ENCODE measurements around the gene GLRX3.
A peak's percentile ranks its signal among the peaks of the same experiment; 100 is the strongest.
"Not testable (repeated sequence)": the region's sequence is repeated elsewhere in the genome, so short reads cannot be mapped to it uniquely, and the experiment has no call there.

GLRX3 gene

DNA sequence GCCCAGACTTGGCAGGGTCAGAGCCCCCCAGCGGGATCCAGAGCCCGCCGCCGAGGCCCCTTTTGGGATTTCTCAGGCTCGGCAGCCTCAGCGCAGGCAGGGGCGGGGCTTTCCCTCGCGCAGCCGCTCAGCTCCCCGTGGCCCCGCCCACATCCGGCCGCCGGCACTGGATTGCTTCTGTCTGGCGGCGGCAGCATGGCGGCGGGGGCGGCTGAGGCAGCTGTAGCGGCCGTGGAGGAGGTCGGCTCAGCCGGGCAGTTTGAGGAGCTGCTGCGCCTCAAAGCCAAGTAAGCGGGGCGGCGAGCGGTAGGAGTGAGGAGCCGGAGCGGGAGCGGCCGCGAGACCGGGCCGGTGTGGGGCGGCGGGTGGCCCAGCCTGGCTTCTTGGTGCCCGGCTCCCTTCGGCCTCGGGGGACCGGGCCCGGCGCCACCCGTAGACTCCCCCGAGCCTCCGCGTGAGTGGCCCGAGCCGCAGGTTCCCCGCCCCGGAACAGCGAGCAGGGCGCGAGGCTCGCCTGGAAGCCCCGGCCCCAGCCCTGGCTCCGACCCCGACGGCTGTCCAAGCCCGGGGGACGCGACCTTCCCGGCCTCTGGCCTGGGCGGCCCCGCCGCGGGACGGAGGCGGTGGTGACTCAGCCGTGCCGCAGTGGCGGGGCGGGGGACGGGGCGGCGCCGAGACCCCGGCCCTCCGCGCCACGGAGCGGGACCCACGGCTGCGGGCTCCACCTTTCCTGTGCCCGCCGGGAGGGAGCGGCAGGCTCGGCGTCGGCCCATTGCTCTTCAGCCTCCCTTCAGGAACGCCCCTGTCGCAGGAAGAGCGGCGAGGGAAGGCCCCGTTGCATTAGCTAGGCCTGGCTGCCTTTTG, at the start of gene GLRX3:
TSS of gene GLRX3 (plus strand) at position 166 of the 864 bp plus-strand sequence. CDS start at position 196, 30 bp downstream.
- peak; percentile 87 to 90 for DNase-seq (ENCODE audit: low read depth in 2 of 2)

DNA sequence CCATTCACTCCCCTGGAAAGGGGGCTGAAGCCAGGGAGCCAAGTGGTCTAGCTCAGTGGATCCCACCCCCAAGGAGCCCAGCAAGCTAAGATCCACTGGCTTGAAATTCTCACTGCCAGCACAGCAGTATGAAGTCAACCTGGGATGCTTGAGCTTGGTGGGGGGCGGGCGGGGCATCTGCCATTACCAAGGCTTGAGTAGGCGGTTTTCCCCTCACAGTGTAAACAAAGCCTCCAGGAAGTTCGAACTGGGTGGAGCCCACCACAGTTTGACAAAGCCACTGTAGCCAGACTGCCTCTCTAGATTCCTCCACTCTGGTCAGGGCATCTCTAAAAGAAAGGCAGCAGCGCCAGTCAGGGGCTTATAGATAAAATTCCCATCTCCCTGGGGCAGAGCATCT, 45.6 kb upstream of the GLRX3 start:
- not testable (repeated sequence) for DNase-seq (ENCODE audit: low read depth in 2 of 2)

DNA sequence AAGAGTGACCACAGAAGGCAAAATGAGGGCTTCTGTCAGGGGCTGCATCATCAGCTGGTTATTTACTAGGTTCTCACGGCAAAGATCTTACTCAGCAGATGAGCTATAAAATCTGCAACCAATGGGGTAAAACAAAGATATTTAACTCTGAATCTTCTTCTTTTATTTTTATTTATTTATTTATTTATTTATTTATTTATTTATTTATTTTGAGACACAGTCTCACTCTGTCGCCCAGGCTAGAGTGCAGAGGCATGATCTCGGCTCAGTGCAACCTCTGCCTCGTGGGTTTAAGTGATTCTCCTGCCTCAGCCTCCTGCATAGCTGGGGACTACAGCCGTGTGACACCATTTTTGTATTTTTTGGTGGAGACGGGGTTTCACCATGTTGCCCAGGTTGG, 36.8 kb upstream of the GLRX3 start:
- no peak for DNase-seq (ENCODE audit: low read depth in 2 of 2)

DNA sequence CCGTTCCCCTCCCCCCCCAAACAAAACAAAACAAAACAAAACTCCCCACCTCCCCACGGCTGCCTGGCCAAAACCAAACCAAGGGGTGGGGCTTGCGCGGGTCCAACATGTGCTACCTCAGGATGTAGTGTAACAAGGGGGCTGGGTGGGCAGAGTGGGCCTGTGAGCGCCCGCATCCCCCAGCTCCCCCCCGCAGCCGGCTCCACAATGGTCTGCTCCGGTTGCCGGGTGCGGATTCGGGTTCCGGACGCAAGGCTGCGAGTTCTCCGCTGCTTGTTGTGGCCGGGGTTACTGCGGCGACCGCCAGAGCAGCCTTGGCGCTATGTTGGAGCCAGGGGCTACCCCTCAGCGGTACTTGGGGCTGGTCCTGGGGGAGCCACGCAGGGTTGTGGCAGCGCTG, 30.5 kb upstream of the GLRX3 start:
- DNase-seq (ENCODE audit: low read depth in 2 of 2): no peak

DNA sequence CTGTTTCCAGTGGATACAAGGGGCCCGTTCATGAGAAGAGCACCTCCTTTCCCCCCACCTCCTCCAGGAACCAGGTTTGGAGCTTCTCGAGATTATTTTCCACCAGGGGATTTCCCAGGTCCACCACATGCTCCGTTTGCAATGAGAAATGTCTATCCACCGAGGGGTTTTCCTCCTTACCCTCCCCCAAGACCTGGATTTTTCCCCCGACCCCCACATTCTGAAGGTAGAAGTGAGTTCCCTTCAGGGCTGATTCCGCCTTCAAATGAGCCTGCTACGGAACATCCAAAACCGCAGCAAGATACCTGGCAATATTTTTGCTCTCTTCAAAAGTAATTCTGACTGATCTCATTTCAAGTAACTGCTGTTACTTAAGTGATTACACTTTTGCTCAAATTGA, 28.0 kb upstream of the GLRX3 start:
- peak in 1 of 2 donors; percentile 12 for DNase-seq (ENCODE audit: low read depth in 2 of 2)

DNA sequence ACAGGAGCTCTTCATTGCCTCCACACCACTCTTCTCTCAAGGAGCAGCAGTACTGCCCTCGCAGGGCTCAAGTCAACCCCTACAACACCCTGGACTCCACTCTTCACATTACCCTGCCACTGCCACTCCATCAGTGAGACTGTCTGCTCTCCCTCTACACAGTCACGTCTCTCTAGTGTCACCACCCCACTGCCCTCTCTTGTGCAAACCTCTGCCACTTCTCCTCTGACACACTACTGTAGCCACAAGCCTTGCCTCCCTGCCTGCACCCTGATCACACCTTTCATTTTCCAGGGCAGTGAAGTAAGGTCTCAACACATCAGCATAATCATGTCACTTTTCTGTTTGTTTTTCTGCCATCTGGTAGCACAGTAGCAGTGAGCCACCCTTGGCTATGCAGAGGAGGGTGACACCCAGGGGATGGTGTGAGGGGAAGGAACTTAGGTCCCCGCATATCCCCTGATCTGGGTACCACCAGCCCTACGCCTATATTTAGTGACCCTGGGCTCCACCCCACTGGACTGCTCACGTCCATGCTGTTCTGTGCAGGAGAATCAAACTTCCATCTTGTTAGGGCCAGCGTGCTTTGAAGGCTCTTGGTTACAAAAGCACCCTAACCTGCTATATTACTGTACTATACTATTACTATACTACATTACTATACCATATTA, 27.1 kb upstream of the GLRX3 start:
- no peak for DNase-seq (ENCODE audit: low read depth in 2 of 2)

DNA sequence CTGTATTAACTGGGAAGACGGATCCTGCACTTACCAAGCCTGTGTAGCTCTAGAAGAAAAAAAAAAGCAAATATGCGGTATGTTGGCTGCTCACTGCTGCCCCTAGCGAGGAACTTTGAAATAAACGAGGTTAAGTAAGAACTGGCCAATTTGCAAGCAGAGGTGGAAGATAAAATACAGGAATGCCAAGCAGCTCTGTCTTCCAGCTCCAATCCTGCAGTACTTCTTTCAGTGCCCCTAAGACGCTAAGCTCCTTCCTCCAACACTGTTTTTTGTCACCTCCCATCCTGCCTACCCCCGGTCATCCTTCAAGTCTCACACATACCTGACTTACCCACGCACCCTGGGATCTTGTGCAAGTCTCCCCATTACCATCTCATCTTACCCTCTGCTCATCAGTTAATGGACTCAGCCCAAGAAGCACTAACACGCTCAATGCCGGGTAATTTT, 26.4 kb upstream of the GLRX3 start:
- peak; percentile 49 to 65 for DNase-seq (ENCODE audit: low read depth in 2 of 2)

DNA sequence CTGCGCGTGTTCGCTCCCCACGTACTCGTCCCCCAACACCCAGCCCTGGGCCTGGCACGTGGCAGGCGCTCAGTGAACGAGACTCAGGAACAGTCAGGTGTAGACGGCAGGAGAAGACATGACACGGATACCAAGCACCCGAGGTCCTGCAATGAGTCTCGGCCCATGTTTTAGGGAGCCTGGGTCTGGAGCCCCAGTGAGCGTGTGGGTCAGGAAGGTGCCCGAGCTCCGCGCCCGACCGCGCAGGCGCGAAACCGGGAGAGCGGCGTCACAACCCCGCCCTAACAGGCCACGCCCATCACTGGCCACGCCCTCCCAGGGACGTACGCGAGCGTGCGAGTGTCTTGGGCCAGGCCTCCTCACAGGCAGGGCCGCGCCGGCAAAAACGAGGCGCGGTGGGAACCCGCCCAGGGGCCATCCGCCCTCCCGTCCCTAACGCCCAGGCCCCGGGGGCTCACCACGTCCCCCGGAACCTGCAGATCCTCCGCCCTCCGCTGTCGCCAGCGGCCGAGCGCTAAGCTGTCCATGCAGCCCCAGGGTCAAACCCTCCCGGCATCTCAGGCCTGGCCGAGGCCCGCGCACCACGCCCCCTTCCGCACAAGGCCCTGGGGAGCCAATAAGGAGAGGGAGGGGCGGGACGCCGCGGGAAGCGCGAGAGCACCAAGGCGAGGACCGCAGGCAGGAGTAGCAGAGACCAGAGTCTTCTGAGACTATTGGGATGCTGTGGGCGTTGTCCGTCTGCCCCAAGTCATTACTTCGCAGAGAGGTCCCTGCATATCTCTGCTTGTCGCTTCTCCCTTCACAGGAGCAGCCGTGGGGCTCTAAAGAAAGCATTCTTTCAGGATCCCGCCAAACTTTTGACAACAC, 25.7 kb upstream of the GLRX3 start, which contains the start of gene C10orf143:
TSS of gene C10orf143 (minus strand) at position 585 of the 867 bp plus-strand sequence. CDS start at position 527, 58 bp downstream.
- peak; percentile 94 to 98 for DNase-seq (ENCODE audit: low read depth in 2 of 2)

DNA sequence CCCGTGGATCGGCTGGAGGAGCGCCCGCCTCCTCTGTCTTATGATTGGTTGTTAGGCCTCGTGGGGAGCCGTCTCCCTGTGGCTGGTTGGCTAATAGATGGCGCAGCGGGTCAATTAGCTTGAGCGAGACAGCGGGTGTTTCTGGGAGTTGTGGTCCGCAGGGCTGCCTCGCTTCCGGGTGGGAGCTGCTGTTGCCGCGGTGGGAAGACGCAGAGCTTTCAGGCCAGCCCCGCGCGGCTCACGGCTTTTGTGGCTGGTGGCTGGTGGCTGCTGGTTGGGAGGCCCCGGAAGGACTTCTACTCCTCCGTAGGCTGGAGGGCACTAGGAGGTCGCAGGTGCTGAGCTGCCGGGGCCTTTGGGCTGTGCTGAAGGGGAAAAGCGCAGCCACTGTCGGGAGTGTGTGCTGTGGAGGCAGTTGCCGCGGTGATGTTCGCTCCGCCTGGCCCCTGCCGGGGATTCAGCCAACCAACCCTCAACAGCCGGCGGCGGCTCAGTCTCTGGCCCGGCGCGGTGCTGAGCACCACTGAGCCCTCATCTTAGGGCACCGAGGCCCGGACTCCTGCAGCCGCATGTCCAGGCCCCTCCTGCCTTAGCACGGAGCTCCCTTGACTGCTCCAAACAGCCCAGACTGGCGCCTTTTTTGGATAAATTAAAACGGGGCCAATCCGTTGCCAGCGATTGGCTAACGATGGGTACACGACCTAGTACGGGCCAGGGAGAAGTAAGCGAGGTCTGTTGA, 24.9 kb upstream of the GLRX3 start:
- peak; percentile 81 to 90 for DNase-seq (ENCODE audit: low read depth in 2 of 2)

DNA sequence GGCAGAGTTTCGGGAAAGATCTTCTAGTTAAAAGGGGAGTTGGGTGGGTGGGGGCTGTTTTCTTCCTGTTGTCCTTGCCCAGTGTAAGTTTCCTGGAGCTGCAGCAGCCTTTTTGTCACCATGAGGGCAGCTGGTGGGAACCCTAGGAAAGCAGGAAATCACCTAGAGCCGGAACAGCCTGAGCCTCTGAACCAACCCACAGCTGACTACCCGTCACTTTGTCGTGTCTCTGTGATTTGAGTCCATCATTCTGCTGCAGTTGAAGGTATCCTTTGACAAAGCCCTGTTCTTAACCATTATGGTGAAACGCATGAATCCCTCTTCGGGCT, 24.4 kb upstream of the GLRX3 start:
- no peak for DNase-seq (ENCODE audit: low read depth in 2 of 2)

DNA sequence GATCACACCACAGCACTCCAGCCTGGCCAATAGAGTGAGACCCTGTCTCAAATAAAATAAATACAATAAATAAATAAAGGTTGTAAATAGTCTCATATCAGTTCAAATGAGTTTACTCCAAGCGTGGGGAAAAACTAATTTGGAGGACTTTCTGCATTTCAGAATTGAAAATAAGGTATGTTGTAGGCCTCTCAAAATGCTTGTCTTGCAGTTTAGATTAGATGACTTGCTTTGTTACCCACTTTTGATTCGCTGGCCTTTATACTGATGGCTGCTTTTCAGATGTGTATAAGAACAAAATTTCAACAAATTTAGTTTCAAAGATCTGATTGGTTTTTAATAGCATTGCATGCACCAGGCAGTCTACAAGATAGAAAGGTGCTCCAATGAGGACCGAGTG, 23.4 kb upstream of the GLRX3 start:
- DNase-seq (ENCODE audit: low read depth in 2 of 2): no peak

DNA sequence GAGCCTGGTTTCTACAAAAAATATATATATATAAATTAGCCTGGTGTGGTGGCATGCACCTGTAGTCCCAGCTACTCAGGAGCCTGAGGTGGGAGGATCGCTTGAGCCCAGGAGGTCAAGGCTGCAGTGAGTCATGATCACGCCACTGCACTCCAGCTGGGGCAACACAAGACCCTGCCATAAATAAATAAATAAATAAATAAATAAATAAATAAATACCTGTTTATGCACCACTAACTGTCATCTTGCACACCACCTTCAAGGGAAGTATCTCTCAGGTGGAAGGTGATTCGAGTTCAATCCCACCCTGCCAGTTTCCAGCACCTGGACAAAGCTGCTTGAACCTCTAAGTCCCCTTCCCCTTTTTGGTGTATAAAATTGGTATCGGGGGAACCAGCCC, 19.2 kb upstream of the GLRX3 start:
- DNase-seq (ENCODE audit: low read depth in 2 of 2): not testable (repeated sequence)

DNA sequence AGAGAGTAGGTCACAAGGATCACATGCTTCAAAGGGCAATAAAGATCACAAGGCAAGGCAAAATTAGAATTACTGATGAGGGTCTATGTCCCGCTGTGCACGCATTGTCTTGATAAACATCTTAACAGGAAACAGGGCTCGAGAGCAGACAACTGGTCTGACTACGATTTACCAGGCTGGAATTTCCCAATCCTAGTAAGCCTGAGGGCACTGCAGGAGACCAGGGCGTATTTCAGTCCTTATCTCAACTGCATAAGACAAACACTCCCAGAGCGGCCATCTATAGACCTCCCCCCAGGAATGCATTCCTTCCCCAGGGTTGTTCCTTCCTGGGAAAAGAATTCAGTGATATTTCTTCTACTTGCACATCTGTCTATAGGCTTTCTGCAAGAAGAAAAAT, 18.7 kb upstream of the GLRX3 start:
- DNase-seq (ENCODE audit: low read depth in 2 of 2): not testable (repeated sequence)

DNA sequence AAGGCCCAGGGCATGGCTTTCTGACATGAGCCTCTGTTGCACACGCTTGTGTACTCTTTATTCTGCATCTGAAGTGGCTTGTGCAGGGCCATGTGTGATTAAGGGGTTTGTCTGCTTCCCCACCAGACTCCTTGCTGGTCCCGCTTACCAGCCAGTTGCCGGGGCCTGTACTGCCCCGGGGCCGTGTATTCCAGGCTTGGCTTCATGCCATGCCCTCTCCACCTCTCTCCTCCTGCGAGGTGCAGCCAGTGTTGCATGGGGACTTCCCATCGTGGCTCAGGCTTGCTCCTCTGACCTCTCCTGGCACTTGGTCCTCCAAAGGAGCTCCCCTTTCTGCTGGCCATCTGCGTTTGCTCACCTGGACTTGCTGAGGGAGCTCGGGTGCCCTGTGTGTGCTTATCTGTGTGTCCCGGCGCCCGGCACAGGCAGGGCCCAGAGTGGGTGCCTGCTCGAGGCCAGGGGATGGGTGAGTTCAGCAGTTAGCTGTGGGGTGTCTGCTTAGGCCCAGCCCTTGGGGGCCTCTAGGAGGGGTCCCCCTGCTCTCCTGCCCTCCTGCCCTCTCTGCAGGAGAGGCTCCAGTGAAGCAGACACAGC, 14.6 kb upstream of the GLRX3 start:
- DNase-seq (ENCODE audit: low read depth in 2 of 2): no peak

DNA sequence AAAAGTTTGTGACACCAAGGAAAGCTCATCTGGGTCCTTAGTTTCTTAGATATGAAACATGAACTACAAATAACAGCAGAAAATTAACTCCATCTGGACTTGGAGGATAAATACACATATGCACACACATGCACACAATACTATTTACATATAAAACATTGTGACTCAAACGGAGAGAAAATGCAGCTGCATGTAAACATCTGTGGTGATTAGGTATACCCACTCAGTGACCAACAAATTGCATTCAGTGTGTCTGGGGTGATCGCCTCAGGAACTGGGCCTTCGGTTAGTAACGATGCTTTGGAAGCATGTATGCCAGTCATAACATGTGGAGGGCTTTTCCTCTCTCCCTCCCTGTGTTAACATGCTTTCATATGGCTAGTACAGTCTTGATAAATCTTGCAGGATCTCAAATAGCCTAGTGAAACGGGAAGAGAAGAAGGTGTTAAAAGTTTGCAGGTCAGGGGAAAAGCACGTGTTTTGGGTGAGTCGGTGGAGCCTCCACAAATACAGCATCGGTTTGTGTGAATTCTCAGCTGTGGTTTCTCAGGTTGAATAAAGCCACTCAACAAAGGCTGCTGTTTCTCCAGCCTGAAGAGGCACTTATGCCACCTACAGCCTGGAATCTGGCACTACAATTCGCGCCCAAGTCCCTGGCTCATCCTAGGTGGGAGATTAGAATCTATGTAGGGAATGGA, 8.7 kb upstream of the GLRX3 start:
- DNase-seq (ENCODE audit: low read depth in 2 of 2): peak in 1 of 2 donors; percentile 42

DNA sequence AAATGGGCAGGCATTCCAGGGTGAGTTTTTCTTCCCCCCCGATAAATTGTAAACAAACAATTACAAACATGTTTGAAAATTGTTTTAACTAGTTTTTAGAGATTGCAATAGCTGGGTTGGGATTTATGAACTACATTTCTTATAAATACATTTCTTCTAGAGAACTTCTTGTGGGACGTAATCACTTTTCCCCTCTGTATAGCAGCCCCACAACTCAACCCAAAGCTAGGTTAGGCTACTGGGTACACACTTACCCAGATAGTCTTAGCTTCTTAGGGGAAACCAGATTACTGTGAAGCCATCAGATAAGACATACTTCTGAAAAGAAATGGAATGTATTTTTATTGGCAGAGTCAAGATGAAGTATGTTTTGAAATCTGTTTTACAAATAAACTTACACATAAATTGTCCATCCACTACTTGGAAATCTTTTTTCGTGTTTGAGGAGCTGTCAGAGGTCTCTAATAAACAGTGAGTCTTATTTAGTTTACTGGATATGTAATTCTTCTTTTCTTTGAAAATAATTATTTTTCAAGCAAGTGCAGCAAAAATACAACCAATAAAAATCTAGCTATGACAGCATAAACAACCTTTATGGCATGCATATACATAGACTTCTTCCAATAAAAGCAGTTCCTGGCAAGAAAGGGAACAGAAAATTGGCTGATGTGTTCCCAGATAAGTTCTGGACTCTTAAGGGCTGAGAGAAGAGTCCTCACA, 8.0 kb upstream of the GLRX3 start:
- DNase-seq (ENCODE audit: low read depth in 2 of 2): no peak

DNA sequence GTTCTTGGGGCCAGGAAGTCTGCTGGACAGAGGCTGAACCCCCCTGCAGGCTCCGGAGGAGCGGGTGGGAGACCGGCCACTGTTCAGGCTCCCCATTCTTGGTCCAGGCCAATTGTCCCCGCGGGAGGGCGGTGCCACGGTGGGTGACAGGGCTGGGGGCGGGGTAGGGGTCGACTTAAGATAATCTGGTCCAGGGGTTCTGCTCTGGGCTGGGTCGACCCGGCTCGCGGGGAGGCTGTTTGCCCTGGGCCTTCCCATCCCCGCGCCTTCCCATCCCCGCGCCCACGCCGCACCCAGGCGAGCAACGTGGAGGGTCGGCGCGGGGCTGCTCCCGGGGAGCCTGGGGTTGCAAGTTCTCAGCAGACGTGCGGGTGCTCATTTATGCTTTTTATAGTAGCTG, 7.3 kb upstream of the GLRX3 start:
- no peak for DNase-seq (ENCODE audit: low read depth in 2 of 2)

DNA sequence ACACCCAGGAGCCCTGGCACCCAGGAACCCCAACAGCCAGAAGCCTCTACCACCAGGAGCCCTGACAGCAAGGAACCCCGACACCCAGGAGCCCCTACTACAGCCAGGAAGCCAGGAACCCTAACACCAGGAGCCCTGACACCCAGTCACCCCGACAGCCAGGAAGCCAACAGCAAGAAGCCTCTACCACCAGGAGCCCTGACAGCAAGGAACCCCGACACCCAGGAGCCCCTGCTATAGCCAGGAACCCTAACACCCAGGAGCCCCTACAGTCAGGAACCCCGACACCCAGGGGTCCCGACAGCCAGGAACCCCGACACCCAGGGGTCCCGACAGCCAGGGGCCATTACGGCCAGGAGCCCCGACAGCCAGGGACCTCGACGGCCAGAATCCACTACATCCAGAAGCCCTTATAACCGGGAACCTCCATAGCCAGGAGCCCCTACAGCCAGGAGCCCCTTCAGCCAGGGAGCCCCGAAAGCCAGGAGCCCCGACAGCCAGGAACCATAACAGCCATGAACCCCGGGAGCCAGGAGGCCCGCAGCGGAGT, 440 bp upstream of the GLRX3 start:
- no peak for DNase-seq (ENCODE audit: low read depth in 2 of 2)

DNA sequence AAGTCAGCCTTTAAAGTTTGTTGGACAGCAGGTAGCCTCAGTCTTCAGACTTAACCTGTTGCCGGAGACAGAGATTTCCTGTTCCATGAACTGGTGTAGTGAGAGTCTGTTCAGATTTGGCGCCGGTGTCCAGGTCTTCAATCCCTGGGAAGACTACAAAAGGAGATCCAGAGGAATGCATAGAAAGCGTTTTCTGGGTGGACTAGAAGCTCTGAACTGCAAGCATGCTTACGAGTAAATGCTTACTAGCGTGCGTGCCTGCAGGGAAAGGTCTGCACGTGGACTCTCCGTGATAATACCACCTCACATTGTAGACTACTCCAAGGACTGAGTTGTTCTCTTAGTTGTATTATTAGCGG, 878 bp downstream of the GLRX3 start:
- no peak for DNase-seq (ENCODE audit: low read depth in 2 of 2)

All from stimulated activated CD4-positive, alpha-beta T cell treated with anti-CD3 and anti-CD28 coated beads, Interleukin-4, amount 100 ng/mL, for 48 hours (primary cell).